ENCODE measurements around the gene ATP2B3.

DNA sequence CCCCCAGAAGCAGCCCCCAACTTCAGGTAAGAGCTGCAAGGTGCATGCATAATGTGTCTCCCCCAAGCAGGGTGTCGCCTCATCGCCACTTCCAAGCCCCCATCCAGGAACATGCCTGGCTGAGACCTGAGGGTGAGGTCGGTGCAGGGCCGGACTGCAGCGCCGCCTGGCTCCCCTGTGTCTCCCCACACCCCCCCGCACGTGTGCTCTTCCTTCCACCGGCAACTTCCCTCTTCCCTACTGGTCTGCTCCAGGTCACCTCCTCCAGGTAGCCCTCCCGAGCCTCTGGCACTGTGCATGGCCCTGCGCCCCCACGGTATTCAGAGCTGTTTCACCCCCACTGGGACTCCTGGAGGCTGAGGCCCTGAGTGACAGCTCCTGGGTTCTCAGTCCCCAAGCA, 24.9 kb upstream of the ATP2B3 start:
- no peak for TF ChIP-seq TAF1 (IDR thresholded peaks at IDR 0.05; ENCODE audit: borderline replicate concordance, insufficient read depth, low read length)
- no peak for TF ChIP-seq POLR2AphosphoS5 (IDR thresholded peaks at IDR 0.05; ENCODE audit: low read depth, low read length)

All from PFSK-1 (cell line).